ENCODE data around the gene EIF4E3.

Gene EIF4E3

GRCh38 chr3:71702131-71703024 lies 22.8 kb downstream of the EIF4E3 start:
- no peak overlapping the region for H3K4me3 Mint-ChIP-seq
- peaks cover 3% of the 10 kb centered on the region for H3K27me3 Mint-ChIP-seq (ENCODE audit: low read depth, poor library complexity)
- peaks cover 12% of the 10 kb centered on the region for H3K36me3 Mint-ChIP-seq (ENCODE audit: low read depth)
- TF ChIP-seq CTCF (IDR thresholded peaks at IDR 0.05) = no peak
- peak overlapping the region; percentile 7 for H3K27ac Mint-ChIP-seq
- peaks cover 39% of the 10 kb centered on the region for H3K4me1 Mint-ChIP-seq
- H3K9me3 Mint-ChIP-seq = no peaks in the 10 kb centered on the region
- DNase-seq = no peak

- no peak for DNase-seq
- Mint-ChIP-seq H3K36me3 (ENCODE audit: low read depth) (peaks cover 12% of the 10 kb centered on the region), H3K4me3 (no peak overlapping the region), H3K9me3 (no peaks in the 10 kb centered on the region), H3K27ac (no peak overlapping the region), H3K27me3 (ENCODE audit: low read depth, poor library complexity) (peaks cover 3% of the 10 kb centered on the region), H3K4me1 (peaks cover 38% of the 10 kb centered on the region)
- TF ChIP-seq CTCF (IDR thresholded peaks at IDR 0.05) = no peak
These were observed 23.9 kb downstream of the EIF4E3 start for GRCh38 chr3:71701251-71701762.

GRCh38 chr3:71695000-71695482 lies 30.2 kb downstream of the EIF4E3 start:
- no peak for DNase-seq
- Mint-ChIP-seq H3K27me3 (ENCODE audit: low read depth, poor library complexity) (no peaks in the 10 kb centered on the region), H3K27ac (peak overlapping the region; percentile 14), H3K9me3 (no peaks in the 10 kb centered on the region), H3K36me3 (ENCODE audit: low read depth) (peaks cover 12% of the 10 kb centered on the region), H3K4me1 (peaks cover 37% of the 10 kb centered on the region), H3K4me3 (no peak overlapping the region)
- TF ChIP-seq CTCF (IDR thresholded peaks at IDR 0.05) = no peak

GRCh38 chr3:71694358-71694999 lies 30.7 kb downstream of the EIF4E3 start:
- Mint-ChIP-seq H3K9me3 (no peaks in the 10 kb centered on the region), H3K4me3 (no peak overlapping the region), H3K36me3 (ENCODE audit: low read depth) (peaks cover 12% of the 10 kb centered on the region), H3K27ac (peak overlapping the region; percentile 31), H3K27me3 (ENCODE audit: low read depth, poor library complexity) (no peaks in the 10 kb centered on the region), H3K4me1 (peaks cover 41% of the 10 kb centered on the region)
- no peak for DNase-seq
- no peak for TF ChIP-seq CTCF (IDR thresholded peaks at IDR 0.05)

- DNase-seq = no peak
- Mint-ChIP-seq H3K27ac (no peak overlapping the region), H3K27me3 (ENCODE audit: low read depth, poor library complexity) (no peaks in the 10 kb centered on the region), H3K36me3 (ENCODE audit: low read depth) (peaks cover 11% of the 10 kb centered on the region), H3K4me1 (peaks cover 41% of the 10 kb centered on the region), H3K9me3 (no peaks in the 10 kb centered on the region), H3K4me3 (no peak overlapping the region)
- TF ChIP-seq CTCF (IDR thresholded peaks at IDR 0.05) = no peak
These were observed 31.6 kb downstream of the EIF4E3 start for GRCh38 chr3:71693641-71694040.
